ENCODE measurements around the gene VEPH1.

The VEPH1 gene

GRCh38 chr3:157522648-157523047 is 19.4 kb upstream of the VEPH1 start:
- no peak for DNase-seq

- no peak for DNase-seq
Observed at GRCh38 chr3:157520485-157521150, 17.4 kb upstream of the VEPH1 start.

- DNase-seq: no peak
Observed at GRCh38 chr3:157518881-157519280, 15.7 kb upstream of the VEPH1 start.

- DNase-seq: no peak
Observed at GRCh38 chr3:157516928-157517327, 13.7 kb upstream of the VEPH1 start.

GRCh38 chr3:157515398-157515797 is 12.2 kb upstream of the VEPH1 start:
- no peak for DNase-seq

GRCh38 chr3:157514371-157514895 is 11.2 kb upstream of the VEPH1 start:
- DNase-seq: no peak

GRCh38 chr3:157513585-157513984 is 10.4 kb upstream of the VEPH1 start:
- no peak for DNase-seq

GRCh38 chr3:157512534-157512933 is 9.3 kb upstream of the VEPH1 start:
- no peak for DNase-seq

GRCh38 chr3:157508461-157508860 is 5.2 kb upstream of the VEPH1 start:
- DNase-seq: no peak

GRCh38 chr3:157501863-157502262 is 1.4 kb downstream of the VEPH1 start:
- no peak for DNase-seq

GRCh38 chr3:157500232-157500631 is 3.0 kb downstream of the VEPH1 start:
- DNase-seq: no peak

- DNase-seq: no peak
Observed at GRCh38 chr3:157499342-157499963, 3.8 kb downstream of the VEPH1 start.

- no peak for DNase-seq
Observed at GRCh38 chr3:157498371-157498770, 4.8 kb downstream of the VEPH1 start.

- no peak for DNase-seq
Observed at GRCh38 chr3:157495846-157496245, 7.4 kb downstream of the VEPH1 start.

GRCh38 chr3:157494581-157495281 is 8.5 kb downstream of the VEPH1 start:
- DNase-seq: no peak

GRCh38 chr3:157493627-157494550 is 9.3 kb downstream of the VEPH1 start:
- DNase-seq: no peak

- no peak for DNase-seq
Observed at GRCh38 chr3:157491136-157491535, 12.1 kb downstream of the VEPH1 start.

- no peak for DNase-seq
Observed at GRCh38 chr3:157488144-157488543, 15.1 kb downstream of the VEPH1 start.

GRCh38 chr3:157487339-157487738 is 15.9 kb downstream of the VEPH1 start:
- DNase-seq: no peak

- DNase-seq: no peak
Observed at GRCh38 chr3:157479464-157480243, 23.6 kb downstream of the VEPH1 start.

- DNase-seq: no peak
Observed at GRCh38 chr3:157477441-157477840, 25.8 kb downstream of the VEPH1 start.

- DNase-seq: no peak
Observed at GRCh38 chr3:157475921-157476414, 27.2 kb downstream of the VEPH1 start.
